LoVo (cell line): ENCODE data around the gene LEKR1.
"Not testable (repeated sequence)": the region's sequence is repeated elsewhere in the genome, so short reads cannot be mapped to it uniquely, and the experiment has no call there.

Source experiments
- DNase-seq: peaks from one replicate; pipeline ENCODE4 v3.0.0-alpha.2; 2016; ENCODE audit warnings: low spot score

Gene LEKR1

DNA sequence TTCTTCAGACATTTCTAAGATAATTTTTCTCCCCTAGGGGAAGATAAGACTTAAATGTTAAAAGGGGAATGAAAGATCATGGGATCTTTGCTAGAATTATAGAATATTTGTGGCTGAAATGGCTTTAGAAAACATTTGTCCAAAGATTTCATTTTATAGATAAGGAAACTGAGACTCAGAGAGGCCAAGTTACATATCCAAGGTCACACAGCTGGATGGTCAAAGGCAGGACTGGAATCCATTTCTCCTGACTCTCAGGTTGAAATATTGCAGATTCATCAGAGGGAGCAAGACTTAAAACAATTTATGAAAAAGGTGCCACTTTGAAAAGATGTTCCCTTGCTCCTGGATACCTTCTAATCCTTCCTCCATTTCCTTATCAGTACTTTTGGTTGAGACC is 19.5 kb upstream of the LEKR1 start:
- DNase-seq = no peak

DNA sequence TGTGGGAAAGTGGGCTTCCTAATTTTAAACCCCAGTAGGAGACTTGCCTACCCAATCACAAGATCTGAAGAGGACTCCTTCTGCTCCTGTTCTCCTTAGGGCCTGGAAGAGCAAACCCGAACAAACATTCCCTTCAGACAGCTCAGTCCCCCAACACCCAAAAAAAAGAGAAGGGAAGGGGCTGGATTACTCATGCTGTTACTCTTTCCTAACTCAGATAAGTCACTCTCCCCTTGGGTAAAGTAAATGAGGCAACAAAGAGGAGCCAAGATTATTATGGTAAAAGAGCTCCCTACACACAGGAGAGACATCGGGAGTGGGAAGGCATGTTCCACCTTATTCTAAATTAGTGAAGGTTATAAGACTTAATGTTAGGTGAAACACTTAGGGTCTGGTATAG is 18.1 kb upstream of the LEKR1 start:
- no peak for DNase-seq

DNA sequence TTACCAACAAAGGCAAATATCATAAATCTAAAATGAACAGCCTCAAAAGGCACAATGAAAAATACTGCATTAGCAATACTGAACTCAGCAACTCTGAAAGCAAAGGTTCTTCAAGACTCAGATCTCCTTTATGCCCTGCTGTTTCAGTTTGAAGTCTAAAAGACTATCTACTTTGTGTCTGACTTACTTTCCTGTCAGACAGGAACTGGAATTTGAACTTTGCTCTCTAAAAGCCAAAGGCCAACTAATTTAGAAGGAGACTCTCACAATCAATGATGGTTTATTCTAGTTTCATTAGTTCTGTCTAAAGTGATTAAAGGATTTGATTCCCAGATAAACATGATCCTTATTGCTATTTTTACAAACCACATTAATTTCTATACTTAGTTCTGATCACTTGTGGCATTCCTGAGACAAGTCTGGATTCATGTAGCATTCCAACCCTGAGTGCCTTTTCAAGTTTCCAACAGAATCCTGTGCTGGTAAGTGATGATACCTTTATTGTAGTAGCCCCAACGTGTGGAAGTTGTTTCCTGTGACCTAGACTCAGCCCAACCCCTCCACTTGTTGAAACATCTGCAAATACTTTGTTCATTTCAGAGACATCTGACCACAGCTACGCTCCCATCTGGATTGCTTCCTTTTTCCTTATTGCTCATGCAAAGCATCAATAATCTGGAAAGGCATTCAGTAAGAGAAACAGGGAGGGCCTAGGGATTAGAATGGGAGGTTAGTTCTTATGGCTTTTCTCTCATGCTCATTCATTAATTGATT is 14.9 kb upstream of the LEKR1 start:
- DNase-seq = peak; percentile 60

- DNase-seq = peak; percentile 78
Observed at GRCh38 chr3:156812521-156813335, 13.4 kb upstream of the LEKR1 start.

DNA sequence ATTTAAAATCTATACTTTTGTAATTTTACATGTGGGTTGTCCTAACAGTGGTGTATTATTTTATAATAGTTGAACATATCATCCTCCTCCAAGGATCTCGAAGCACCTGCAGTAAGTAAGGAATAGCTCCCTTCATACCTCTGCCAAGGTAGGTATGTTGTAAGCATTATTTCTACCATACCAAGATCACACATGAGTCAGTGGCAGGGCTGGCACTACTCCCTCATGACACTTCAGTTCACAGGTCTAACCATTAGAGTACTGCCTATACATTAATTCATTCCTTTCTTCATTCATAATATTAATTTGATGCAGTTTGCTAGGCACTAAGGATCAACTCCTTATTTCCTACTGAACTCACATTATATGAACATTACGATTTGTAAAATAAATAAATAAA is 11.9 kb upstream of the LEKR1 start:
- DNase-seq = no peak

DNA sequence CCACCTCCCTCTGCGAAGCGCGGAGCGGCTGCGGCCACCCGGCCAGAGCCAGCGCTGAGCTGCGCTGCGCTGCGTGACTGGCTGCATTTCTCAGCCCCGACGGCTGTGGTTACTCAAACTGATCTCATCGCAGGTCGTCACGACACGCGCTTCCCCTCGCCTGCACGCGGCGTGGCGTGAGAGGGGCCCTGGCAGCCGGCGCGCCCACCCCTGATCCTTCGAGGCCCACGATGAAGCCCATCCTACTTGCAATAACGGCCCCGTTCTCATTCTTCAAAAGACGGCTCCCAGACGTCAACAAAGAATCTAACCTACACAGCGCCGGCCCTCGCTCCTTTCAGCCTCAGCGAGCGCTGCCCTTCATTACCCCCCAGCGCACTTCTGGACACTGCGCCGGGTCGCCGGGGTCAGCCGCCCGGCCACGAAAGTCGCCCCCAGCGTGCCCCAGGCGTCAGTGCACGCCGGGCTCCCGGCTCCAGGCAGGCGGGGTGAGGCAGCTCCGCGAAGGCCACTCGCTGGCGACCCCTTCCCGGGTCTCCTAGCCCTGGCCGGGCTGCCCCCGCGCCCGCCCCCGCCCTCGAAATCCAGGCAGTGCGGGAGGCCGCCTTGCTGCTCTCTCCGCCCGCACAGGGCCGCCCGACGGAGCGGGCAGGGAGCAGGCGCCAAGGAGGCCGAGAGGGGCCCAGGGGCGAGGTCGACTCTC is 9.9 kb upstream of the LEKR1 start:
- no peak for DNase-seq

- peak; percentile 92 for DNase-seq
Observed at GRCh38 chr3:156816794-156817645, 9.1 kb upstream of the LEKR1 start.

GRCh38 chr3:156817646-156818272 is 8.4 kb upstream of the LEKR1 start:
- DNase-seq = peak; percentile 45

DNA sequence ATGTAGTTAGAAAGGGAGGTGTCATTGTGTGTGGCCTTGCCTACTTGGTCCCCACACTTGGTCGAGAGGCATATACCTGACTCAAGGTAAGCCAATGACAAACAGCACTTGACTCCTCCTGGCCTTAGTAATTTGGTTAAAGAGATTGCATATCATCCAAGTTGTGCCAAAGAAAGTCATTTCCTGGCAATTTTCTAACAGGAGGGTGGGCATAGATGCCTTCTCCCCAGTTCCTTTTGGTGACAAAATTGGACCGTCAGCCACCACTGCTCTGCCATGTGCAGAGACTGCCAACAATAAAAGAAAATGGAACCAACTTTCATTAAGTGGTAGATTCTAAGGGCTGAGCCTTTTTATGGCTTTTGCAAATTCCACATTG is 7.9 kb upstream of the LEKR1 start:
- DNase-seq = peak; percentile 52

DNA sequence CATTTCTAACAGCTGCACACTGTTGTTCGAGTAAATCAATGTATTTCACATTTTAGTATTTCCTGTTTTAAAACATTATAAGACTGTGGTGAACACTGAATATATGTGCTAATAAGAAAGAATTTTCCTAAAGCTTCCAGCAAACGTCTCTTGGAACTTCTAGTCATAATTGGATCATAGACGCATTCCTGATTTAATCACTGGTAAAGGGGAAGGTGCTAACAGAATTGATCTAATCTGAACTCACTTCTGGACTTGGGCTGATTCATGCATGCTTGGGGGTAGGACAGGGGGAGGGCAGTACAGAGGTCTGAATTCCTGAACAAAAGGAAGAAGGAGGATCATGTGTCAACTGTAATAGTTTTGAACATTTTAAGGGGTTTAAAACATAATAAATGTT is 7.3 kb upstream of the LEKR1 start:
- DNase-seq = peak; percentile 67

- no peak for DNase-seq
Observed at GRCh38 chr3:156819842-156820691, 6.1 kb upstream of the LEKR1 start.

DNA sequence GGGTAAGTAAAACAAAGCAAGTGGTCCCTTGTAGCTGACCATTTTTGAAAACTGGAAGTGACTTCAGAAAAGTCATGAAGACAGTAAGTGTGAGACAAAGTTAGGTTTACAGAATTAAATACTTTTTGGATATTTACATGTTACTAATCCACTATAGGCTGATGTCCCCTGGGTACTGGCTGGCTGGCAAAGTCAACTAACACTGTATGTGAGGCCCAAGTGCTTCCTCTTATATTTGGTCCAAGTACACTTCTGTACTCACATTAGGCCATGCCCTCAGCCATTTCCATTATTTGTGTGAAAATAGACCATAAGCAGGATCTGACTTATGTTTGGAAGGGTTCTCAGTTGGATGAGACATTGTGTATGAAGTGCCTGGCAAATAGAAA is 5.5 kb upstream of the LEKR1 start:
- no peak for DNase-seq

DNA sequence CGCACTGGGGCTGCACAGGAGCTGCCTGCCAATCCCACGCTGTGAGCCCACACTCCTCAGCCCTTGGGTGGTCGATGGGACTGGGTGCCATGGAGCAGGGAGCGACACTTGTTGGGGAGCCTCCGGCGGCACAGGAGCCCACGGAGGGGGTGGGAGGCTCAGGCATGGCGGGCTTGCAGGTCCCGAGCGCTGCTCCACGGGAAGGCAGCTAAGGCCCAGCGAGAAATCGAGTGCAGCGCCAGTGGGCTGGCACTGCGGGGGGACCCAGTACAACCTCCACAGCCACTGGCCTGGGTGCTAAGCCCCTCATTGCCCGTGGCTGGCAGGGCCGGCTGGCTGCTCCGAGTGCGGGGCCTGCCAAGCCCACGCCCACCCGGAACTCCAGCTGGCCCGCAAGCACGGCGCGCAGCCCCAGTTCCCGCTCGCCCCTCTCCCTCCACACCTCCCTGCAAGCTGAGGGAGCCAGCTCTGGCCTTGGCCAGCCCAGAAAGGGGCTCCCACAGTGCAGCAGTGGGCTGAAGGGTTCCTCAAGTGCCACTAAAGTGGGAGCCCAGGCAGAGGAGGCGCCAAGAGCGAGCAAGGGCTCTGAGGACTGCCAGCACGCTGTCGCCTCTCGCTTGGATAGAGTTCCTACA is 3.4 kb upstream of the LEKR1 start:
- DNase-seq = not testable (repeated sequence)

DNA sequence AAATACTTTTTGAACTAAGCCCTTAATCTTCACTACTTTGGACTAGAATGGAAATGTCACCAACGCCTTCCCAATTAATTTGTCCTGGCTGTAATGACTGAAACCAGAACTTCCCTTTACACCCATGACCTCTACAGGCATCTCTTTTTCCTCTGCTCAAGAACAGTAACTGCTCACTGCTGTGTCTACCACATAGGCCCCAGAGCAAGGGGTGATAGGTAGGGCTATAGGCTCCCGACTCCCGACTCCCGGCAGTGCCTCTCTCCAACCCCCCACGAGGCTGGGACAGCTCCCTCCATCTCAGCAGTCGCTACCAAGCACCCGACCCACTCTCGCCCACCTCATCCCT is 384 bp upstream of the LEKR1 start:
- no peak for DNase-seq

GRCh38 chr3:156826896-156827882 is 1.0 kb downstream of the LEKR1 start:
- DNase-seq = peak; percentile 12

DNA sequence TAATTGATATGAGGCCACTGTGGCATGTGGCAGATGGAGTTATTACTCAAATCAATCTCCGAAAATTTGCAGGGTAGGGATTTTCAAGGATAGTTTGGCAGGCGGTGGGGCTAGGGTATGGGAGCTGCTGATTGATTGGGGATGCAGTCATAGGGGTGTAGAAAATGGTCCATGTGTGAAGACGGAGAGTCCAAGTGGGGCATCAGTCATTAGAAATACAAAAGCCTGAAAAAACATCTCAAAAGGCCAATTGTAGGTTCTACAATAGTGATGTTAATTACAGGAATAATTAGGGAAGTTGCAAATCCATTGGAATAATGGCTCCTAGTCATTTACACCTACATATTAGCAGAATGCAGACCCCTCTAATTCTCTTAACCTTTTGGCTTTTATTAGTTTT is 4.9 kb downstream of the LEKR1 start:
- DNase-seq = no peak

- DNase-seq = no peak
Observed at GRCh38 chr3:156834435-156834834, 8.3 kb downstream of the LEKR1 start.

DNA sequence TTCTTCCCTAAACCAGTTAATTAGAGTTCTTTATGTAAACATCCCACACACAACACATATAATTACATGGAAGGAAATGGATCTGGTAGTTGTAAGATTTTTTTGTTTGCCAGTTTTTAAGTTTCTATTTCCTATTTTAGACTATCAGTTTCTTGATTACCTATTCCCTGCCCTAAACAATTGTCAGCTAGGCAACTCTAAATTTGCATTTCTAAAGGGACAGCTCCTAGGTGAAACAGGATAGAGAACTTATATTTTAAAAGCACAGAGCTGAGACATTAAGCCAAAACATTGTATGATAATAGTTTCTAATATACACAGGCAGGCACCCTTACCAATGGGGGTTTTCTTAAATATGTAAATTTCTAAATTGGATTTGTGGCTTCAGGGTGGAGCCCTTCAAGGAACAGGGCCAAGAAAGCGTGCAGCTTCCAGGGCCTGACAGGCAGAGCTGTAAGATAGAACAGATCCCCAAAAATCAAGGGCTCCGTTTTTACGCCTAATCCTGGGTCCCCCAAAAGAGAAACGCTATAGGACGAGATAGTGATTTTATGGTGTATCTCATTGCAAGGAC is 8.9 kb downstream of the LEKR1 start:
- no peak for DNase-seq

DNA sequence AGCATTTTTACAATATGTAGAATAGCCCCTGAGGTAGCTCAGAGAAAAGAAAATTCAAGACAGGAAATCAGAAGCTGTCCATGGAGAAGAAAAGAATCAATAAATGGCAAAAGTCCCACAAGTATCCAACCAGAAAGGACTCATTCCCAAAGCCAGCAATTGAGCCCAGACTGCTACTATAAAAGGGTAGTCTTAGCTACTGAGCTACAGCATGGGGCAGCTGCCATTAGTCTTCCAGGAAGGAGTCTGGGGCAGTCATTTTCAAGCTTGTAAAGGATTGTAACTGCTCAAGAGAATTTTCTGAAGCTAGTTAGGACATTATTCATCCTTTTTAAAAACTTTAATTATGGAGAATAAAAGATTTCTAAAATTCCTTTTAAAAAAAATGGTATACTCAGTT is 10.5 kb downstream of the LEKR1 start:
- DNase-seq = no peak
